GM18499 (cell line): ENCODE measurements around the gene NR5A1.

Experiments used
- ATAC-seq: cut with Tn5 transposase; IDR thresholded peaks from one replicate; pipeline ENCODE4 v1.9.1; 2021; ENCODE audit warnings: moderate number of reproducible peaks; ENCODE audit not compliant: insufficient read depth, unreplicated experiment

NR5A1 gene

DNA sequence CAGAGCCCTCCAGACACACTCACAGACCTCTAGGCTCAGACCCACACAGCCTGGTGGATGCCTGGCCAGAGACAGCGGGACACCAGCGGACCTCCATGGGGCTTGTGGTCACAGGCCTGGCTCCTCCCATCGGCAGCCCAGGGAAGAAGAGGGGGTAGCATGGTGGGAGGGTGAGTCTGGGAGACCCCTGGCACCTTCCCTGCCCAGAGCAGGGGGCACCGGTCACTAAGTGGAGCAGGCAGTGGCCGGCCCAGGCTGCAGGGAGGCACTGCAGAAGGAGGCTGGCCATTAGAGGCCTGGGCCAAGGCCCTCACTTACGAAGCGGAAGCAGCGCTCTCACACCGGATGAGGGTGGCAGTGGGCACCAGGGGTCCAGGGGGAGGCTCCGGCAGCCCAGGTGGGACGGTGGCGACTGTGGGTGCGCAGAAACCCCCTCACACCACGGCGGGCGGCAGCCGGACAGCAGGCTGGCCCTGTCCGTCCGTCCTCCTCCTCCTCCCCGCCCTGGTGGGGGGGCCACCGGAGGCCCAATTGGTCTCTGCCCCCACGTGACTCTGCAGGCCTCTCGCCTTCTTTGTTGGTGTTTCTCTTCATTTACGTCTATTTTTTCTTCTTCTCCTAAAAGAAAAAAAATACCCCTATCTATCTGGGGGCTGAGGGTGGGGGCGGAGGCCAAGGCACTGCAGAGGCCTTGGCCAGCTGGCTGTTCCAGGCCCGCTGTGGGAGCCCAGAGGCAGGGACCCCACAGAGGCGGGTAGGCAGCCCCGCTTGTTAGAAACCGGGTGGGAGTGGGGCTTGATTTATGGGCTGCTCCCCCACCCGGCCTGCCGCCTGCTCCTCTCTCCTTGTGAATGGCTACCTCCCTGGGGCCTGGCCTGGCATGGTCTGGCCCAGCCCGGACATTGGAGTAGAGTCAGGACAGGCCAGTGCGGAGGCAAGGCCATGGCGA, at the start of gene NR5A1:
NR5A1 (minus strand) TSS at position 469 of the 949 bp plus-strand sequence. CDS start 4,004 bp downstream, outside the sequence.
- no peak for ATAC-seq

DNA sequence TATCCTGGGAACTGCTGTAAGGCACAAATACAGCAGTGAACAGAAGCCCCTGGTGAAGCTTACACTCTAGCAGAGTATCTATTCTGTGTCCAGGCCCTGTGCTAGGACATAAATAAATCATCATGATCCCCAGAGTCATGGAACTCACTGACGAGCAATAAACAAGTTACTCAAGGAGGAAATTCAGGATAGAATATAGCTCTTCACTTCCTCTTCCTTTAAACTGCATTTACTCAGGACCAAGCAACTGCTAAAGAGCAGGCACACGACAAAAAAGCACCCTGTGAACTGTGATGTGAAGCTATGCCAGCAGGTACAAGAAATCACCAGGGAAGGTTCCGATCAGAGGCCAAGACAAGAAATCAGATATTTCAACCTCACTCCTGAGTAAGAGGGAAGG, 47.8 kb upstream of the NR5A1 start:
- no peak for ATAC-seq

DNA sequence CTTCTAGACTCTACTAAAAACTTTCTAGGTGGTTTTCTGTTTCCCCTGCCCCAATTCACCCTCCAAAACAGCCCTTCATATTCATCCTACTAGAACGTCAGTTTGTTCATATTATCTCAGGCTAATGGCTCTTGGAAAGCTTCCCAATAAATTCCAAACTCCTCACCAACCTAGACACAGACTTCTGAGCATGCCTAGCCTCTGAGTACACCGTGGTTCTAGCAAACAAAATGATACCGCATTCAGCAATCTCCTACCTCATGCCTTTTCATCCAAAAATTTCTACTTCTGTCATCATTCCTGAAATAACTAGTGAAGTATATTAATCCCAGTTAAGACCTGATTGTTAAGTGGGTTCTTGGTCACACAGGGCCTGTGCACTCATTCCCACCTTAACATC, 46.5 kb upstream of the NR5A1 start:
- ATAC-seq = no peak

DNA sequence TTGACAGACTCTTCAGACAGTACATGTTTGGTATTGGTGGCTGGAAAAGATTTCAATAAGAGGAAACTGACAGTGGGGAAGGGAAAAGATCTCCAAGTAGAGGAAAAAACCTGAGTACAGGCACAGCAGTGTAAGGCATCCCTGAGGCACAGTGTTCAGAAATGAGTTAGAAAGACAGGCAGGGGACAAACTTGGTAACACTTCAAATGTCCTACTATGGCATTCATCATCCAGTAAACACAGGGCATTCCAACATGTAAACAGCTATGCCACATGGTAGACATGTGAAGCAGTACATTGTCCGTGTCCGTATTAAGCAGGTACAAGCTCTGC, 45.0 kb upstream of the NR5A1 start:
- ATAC-seq = no peak

DNA sequence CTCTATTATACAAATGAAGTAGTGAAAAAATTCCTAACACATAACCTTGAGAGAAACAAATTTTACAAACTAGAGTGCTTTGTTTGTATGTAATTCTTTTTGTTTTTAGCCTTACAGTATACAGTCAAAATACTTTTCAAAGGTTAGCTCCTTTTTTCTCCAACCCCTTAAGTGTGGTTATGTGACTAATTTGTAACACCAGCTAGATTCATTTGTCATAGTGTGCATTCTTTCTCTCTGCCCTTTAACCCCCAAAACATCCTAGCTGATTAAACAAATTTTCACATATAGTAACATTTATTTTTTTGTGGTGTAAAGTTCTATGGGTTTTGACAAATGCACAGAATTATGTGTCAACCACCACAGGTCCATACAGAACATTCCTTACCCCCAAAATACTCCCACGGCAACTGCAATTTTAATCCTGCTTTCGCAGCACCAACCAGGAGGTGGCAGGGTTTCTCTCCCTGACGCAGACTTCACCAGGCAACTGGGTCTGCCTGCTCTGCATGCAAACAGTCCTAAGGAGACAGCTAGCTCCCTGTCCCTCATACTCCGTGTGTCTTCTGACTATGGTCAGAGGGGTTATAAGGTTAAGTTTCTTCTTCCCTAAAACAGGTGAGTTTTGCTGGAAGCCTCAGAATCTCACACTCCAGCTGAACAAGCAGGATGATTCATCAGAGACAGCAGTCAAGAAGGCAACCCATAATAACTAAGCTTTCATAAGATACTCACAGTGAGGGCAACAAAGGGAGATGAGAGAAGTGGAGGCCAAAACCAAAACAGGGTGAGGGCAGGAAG, 44.5 kb upstream of the NR5A1 start:
- no peak for ATAC-seq

DNA sequence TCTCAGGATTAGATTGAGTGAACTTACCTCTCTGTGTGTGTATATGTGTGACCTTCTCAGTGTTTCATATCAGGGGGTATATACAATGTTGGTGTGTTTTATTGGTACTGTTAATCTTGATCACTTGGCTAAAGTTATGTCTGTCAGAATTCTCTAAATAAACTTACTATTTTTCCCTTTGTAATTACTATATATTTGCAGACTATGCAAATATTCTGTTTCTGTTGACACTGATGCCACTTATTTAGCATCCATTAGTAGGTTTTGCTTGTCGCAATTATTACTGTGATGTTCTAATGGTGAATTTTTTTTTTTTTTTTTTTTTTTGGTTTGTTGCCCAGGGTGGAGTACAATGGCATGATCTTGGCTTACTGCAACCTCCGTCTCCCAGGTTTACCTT, 42.9 kb upstream of the NR5A1 start:
- ATAC-seq = no peak

DNA sequence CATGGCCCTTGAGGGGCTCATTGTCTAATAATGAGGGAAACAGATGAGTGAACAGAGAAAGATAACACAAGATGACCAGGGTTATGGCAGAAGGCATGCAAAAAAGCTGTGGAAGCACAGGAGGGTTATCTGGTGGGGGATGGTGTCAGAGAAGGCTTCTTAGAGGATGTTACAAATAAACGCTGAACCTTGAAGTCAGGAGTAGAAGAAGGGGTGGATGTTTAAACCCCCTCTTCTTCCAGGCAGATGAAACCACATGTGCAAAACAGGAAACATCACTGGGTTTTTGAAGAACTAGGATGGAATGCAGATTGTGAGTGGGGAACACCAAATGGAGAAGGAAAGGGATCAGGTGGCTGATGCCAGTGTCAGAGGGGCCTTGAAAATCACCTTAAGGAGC, 41.8 kb upstream of the NR5A1 start:
- ATAC-seq = no peak

DNA sequence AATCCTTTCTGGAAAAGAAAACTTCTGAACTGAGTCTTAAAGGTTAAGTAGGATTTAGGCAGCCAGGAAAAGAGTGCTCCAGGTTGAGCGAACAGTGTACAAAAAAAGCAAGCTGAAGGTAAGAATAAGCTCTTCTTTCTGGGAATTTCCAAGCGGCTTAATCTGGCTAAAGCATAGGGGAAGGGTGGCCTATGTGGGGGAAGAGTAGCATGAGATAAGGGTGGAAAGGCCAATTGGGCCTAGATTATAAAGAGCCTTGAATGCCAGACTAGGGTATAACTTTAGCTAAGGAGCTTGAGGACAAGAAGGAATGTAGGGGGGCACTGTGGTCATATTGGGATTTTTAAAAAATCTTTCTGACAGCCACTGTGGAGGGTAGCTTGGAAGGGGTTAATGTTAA, 37.3 kb upstream of the NR5A1 start:
- no peak for ATAC-seq

DNA sequence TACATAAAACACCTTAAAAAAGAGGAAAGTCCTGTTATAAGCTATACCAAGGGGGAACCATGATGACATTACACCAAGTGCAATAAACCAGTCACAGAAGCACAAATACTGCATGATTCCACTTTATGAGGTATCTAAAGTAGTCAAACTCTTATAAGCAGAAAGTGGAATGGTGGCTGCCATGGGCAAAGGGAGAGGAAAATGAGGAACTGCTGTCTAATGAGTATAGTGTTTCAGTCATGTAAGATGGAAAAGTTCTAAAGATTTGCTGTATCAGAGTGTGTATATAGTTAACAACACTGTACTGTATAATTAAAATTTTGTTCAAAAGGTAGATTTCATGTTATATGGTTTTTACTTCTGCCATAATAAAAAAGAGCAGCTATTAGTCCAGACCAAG, 34.6 kb upstream of the NR5A1 start:
- no peak for ATAC-seq

DNA sequence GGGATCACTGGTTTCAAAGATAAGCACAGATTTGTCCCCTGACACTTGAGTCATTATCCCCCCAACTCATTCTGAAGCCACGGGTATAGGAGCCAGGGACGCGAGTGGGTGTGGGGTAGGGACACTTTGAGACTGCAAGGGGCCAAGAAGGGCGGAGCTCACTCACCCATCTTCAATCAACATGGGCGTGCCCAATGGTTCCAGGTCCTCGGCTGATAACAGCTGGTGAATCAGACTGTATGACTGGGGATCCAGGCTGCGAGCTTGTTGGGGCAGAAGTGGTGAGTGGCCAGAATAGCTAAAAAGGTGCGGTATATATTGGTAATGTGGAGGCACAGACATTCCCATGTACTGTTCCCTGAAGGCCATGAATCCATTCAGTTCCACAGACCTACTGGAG, 30.7 kb upstream of the NR5A1 start:
- no peak for ATAC-seq

DNA sequence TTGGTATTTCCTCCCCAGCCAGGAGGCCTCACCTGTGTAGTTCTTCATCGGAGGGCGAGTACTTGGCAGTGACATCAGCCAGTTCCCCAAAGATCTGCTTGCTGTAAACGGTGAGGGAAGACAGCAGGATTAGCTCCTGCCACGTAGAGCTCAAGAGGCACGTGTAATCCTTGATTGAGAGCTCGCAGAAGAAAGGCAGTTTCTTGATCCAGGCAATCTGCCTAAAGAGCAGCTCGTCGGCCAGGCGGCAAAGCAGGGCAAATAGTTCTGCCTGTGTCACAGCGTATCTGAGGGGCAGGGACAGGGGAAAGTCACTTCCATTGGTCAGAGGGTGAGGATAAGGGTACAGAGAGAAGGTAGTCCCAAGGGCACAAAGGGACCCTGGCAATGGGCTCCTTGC, 28.6 kb upstream of the NR5A1 start:
- no peak for ATAC-seq

DNA sequence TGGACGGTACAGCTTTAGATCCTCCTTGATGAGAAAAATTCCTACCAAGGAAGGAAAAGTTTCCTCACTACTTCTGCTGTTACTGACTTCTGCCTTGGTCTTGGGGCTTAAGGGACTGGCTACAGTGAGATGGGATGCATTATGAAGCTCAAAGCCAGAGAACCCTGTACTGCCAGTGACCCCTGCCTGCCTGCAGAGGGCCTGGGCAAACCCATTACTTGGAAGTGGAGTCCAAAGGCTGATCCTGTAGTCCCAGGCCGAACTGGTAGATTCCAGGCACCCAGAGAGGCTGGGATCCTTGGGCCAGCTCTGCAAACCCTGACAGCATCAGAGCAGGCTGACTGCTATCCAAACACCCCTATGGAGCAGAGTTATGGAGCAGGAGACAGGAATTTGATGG, 25.7 kb upstream of the NR5A1 start:
- ATAC-seq = no peak

DNA sequence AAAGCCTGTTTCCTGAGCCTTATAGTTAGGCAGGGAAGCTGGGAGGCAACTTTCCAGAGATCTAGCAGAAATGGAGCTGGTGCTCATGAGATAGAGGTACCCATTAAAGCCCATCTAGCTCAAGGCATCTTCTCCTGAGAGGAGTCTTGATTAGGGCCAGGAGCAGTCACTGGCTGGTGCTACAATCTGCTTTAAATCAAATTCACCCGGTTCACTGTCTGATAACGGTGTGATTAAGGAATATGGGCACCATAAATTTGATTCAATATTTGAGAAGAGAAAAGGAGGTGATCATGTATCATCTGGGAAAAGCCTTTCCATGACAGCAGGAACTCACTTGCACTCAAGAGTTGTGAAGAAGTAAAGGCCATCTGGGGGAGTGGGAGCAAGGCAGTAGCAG, 23.9 kb upstream of the NR5A1 start:
- no peak for ATAC-seq

DNA sequence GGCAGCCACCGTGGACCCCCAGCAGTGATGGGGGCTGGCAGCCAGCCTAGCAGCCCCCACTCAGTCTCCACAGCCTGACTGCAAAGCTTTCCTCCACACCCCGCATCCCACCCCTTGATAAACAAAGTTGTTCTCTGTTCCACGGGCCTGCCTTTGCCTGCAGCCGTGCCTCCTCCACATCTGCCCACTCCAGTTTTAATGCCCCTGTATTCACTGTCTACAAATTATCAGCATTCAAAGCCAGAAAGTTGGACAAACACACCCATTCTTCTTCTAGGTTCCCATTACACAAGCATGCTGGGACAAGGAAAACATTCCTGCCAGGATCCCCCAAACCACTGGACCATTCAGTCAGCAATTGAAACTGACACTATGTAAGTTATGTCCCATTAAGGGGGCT, 23.0 kb upstream of the NR5A1 start:
- no peak for ATAC-seq

DNA sequence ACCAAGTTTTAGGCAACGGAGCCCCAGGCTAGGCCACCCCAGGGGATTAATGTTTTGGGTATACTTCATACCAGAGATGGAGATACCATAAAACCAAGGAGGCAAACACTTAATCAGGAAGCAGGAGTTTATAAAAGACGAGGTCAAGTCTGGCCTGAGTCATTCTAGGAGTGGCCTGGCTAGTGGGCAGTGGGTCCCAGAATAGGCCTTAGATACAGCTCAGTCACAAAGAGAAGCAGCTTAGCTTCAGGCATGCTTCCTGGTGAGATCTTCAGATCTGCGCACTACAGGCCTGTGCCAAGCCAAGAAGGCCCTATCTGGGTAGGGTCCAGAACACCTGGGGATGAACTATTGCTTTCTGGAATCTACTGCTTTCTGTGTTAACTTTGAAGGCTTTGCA, 20.6 kb upstream of the NR5A1 start:
- ATAC-seq = no peak

DNA sequence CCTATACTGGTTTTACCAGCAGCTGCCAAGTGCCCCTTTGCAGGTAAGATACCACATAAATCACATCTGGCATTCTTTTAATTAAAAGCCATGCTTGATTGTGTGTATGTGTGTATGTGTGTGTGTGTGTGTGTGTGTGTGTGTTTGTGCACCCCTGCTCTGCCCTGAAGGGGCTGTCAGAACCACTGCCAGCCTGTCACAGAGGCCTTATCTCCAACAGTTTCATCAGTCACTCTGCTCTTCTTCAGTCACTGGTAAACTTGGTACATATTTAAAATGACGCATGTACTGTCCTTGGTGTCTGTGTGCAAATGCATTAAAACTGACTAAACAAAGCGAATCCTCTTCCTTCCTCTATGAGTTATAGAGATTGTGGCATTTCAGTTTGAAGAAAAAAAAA, 19.0 kb upstream of the NR5A1 start:
- no peak for ATAC-seq

DNA sequence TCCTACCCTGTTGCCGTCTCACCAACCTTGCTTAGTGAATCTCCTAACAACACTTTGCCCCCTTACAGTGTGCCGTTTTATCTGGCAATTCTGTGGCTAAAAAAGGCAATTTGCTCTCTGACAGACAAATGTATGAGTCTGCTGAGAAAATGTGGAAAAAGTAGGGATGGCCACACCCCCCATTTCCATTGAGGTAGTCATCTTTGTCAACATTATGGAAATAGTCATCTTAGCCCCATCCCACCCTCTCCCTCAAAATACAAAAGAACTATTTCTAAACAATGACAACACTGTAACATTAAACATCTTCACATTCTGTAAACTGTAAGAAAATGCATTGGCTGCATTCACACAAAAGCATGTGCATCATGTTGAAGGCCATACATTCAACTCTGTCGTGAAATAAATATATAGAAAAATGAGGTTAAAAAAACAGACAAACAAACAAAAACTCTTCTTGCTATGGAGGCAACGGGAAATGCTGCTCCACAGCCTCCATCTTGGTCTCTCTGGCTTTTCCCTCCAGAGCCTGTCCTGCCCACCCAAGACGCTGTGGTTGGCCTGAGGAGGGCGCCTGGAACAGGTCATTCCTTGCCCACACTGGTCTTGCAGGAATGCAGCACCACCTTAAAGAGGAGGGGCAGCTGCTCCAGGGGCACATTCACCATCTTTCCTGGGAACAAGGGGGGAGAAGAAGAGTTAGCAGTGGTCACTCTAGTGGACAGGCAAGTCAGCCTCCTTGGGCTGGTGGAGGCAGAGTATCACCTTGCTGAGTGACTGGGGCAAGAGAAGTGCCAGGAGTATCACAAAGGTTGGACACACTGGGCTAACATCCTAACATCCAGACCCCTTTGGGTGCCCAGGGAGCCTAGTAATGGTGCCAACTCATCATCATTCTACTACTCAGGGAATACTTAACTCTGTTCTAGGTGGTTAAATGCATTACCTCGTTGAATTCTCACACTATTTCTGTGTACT, 15.2 kb upstream of the NR5A1 start:
- no peak for ATAC-seq

DNA sequence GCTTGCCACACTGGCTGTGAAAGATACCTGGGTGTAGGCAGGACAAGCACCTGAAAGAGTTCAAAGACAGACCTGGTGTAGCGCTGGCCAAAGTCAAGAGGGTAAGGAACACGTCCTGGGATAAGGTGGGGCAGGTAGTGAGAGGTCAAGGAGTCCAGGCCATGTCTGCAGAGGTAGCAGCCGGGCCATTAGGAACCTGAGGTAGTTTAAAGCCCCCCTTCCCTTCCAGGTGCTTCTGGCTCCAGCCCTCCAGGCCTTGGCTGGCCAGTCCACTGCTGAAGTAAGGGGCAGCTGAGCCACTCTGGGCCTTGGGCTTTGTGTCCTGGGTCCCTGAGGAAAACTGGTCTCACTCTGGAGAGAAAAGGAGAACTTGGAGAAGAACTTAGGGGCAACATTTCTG, 13.9 kb upstream of the NR5A1 start:
- ATAC-seq = no peak

DNA sequence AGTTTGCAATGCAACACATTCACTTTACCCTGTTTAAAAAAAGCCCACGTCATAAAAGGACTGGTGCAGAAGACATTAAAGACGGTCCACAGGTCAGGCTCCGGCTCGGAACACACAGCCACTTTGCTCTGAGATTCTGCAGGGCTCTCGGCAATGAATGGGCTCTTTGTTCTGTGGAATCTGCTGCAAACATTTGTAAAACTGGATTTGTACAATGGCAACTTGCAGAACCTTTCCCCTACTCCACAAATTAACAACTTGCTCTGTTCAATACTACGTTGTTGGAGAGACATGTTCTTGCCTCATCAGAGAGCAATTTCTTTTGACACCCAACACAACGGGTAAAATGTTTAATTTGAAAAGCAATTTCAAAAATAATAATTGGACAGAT, 13.0 kb upstream of the NR5A1 start:
- no peak for ATAC-seq

DNA sequence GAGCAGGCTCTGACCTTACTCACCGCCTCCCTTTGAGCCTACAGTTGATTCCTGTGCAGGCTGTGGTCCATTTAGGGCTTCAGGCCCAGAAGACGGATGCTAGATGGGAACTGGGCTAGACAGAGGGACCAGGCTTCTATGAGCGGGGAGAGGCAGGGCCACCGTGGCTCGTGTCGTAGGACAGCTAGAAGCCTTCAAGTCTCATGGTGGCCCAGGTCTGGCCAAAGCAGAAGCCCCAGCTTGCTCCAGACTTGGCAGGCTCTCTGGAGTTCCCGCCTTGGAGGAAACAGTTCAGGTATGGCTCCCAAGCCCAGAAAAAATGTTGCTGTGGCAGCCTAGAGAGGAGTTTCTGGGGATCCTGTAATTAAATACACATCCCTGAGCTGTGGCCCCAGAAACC, 10.9 kb upstream of the NR5A1 start:
- no peak for ATAC-seq

DNA sequence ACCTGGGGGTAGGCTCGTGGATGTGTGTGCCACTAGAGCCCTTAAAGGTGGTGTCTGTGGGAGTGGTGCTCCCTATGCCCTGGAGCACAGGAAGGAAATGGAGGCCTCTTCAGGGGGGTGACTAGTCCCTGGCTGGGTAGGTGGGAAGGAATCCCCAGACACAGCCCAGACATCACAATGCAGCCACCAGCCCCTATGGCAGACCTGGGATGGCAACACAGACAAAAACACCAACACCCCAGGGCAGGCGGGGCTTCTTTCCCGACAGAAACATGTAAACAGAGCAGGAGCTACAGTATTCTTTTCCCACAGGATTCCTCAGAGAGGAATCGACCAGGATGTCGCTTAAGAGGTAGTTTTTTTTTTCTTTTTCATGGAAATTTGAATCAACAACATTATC, 10.4 kb upstream of the NR5A1 start:
- no peak for ATAC-seq
